PFSK-1 (cell line): ENCODE results near the gene IFRD2.

ENCODE experiments used
- FOXP2 ChIP-seq: optimal IDR thresholded peaks from 2 replicates; pipeline ENCODE3; 2011; ENCODE audit warnings: borderline replicate concordance, control low read depth, inconsistent platforms; ENCODE audit not compliant: insufficient read depth; ENCODE audit errors: extremely low read length, extremely low read depth
- POLR2AphosphoS5 ChIP-seq: IDR thresholded peaks from 2 replicates; pipeline ENCODE4 v1.6.1; 2012; ENCODE audit warnings: low read depth, mild to moderate bottlenecking, control low read depth, low read length, moderate library complexity
- SIN3A ChIP-seq: IDR thresholded peaks from 2 replicates; pipeline ENCODE4 v1.6.1; 2012; ENCODE audit warnings: mild to moderate bottlenecking, low read length, moderate library complexity, borderline replicate concordance; ENCODE audit not compliant: insufficient read depth
- TAF1 ChIP-seq: IDR thresholded peaks from 2 replicates; pipeline ENCODE4 v1.6.1; 2012; ENCODE audit warnings: low read length, control low read depth, borderline replicate concordance; ENCODE audit not compliant: insufficient read depth
- TF ChIP-seq, protein P1 (sequence below), 2 experiments: IDR thresholded peaks; 2 replicates each; pipeline versions ENCODE4 v1.6.1 to v1.8.0; 2011 to 2012; ENCODE audit warnings: low read depth in 2 of 2, low read length in 2 of 2, control low read depth in 1 of 2, inconsistent platforms in 1 of 2, mild to moderate bottlenecking in 1 of 2, moderate library complexity in 1 of 2; ENCODE audit not compliant: insufficient read depth in 1 of 2

Gene IFRD2

DNA sequence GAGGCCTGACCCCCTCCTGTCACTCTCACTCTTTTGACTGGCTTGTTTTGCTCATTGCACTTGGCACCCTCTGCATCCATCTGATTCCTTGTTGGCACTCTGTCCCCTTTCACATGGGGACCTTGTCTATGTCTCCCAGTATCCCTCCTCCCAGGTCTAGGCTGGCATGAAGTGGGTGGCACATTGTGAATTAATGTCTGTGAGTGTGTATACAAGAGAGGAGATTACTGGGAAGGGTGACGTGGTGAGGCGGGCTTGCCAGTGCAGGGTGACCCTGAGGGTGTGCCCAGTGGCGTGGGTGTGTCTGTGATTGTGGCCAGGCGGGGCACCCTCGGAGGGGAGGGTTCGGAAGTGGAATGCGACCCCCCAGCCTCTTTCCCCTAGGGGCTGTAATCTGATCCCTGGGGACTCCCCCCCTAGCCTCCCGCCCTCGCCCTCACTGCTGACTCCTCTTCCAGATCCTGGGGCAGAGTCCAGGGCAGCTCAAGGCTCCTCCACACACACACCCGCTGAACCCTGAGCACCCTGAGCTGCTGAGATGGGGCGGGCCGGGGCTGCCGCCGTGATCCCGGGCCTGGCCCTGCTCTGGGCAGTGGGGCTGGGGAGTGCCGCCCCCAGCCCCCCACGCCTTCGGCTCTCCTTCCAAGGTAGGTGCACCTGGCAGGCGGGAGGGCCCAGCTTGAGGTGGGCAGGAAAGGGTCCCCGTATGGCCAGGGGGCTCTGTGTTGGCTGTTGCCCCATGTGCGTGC lies 23.4 kb downstream of the IFRD2 start, which contains the start of gene SEMA3B:
SEMA3B (plus strand) TSS at position 445 of the 749 bp plus-strand sequence; CDS start at position 539, 94 bp downstream.
- TF ChIP-seq, protein P1, sequence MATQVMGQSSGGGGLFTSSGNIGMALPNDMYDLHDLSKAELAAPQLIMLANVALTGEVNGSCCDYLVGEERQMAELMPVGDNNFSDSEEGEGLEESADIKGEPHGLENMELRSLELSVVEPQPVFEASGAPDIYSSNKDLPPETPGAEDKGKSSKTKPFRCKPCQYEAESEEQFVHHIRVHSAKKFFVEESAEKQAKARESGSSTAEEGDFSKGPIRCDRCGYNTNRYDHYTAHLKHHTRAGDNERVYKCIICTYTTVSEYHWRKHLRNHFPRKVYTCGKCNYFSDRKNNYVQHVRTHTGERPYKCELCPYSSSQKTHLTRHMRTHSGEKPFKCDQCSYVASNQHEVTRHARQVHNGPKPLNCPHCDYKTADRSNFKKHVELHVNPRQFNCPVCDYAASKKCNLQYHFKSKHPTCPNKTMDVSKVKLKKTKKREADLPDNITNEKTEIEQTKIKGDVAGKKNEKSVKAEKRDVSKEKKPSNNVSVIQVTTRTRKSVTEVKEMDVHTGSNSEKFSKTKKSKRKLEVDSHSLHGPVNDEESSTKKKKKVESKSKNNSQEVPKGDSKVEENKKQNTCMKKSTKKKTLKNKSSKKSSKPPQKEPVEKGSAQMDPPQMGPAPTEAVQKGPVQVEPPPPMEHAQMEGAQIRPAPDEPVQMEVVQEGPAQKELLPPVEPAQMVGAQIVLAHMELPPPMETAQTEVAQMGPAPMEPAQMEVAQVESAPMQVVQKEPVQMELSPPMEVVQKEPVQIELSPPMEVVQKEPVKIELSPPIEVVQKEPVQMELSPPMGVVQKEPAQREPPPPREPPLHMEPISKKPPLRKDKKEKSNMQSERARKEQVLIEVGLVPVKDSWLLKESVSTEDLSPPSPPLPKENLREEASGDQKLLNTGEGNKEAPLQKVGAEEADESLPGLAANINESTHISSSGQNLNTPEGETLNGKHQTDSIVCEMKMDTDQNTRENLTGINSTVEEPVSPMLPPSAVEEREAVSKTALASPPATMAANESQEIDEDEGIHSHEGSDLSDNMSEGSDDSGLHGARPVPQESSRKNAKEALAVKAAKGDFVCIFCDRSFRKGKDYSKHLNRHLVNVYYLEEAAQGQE (IDR thresholded peaks at IDR 0.05; ENCODE audit: insufficient read depth in 1 of 2, low read depth in 2 of 2, low read length in 2 of 2) = no peak
- no peak for TF ChIP-seq SIN3A
- no peak for TF ChIP-seq FOXP2
- TF ChIP-seq POLR2AphosphoS5 = no peak
- no peak for TF ChIP-seq TAF1

- TF ChIP-seq FOXP2 = no peak
- no peak for TF ChIP-seq POLR2AphosphoS5
- no peak for TF ChIP-seq TAF1
- TF ChIP-seq, protein P1 (IDR thresholded peaks at IDR 0.05; ENCODE audit: insufficient read depth in 1 of 2, low read depth in 2 of 2, low read length in 2 of 2) = no peak
- no peak for TF ChIP-seq SIN3A
Measured at GRCh38 chr3:50268276-50268675, 24.0 kb downstream of the IFRD2 start.

- TF ChIP-seq, protein P1 (IDR thresholded peaks at IDR 0.05; ENCODE audit: insufficient read depth in 1 of 2, low read depth in 2 of 2, low read length in 2 of 2) = no peak
- no peak for TF ChIP-seq POLR2AphosphoS5
- TF ChIP-seq SIN3A = no peak
- no peak for TF ChIP-seq TAF1
- no peak for TF ChIP-seq FOXP2
Measured at GRCh38 chr3:50267280-50267913, 24.8 kb downstream of the IFRD2 start.

DNA sequence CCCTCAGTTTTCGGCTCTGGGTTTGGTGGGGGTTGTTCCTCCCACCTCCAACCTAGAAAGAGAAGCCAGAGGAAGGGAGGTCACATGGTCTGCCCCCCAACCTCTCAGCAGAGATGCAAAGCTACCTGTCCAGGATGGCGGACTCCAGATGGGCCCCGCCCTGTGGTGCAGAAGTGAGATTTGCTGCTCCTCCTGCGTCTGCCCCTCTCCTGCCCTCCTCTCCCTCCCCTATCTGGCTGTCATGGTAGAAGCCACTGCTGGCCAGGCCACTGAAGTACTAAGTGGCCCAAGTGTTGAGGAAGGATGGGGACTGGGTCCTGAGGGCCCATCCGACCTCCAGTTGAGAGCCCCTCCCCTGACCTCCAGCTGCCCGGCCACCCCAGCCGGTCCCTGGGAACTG lies 25.4 kb downstream of the IFRD2 start:
- TF ChIP-seq SIN3A = no peak

GRCh38 chr3:50266017-50266416 lies 26.2 kb downstream of the IFRD2 start:
- TF ChIP-seq SIN3A = no peak
- TF ChIP-seq, protein P1 (IDR thresholded peaks at IDR 0.05; ENCODE audit: insufficient read depth in 1 of 2, low read depth in 2 of 2, low read length in 2 of 2) = no peak
- TF ChIP-seq TAF1 = no peak
- TF ChIP-seq POLR2AphosphoS5 = no peak
- TF ChIP-seq FOXP2 = no peak
